ENCODE data around the gene ACOXL.
"Not testable (repeated sequence)": the region's sequence is repeated elsewhere in the genome, so short reads cannot be mapped to it uniquely, and the experiment has no call there.

The ACOXL gene
- 0 to 4.6 (median 0) reads per million in 17 experiments for total RNA-seq

GRCh38 chr2:110732422-110733413 lies at the start of gene ACOXL:
ACOXL (plus strand) TSS chr2:110732573; CDS start chr2:110768390, 35,817 bp downstream.
- peak in 1 of 4 experiments; percentile 8 for DNase-seq

- DNase-seq = no peak
These were observed 49.5 kb upstream of the ACOXL start for GRCh38 chr2:110682872-110683271.

- DNase-seq = not testable (repeated sequence)
These were observed 44.4 kb upstream of the ACOXL start for GRCh38 chr2:110687775-110688484.

DNA sequence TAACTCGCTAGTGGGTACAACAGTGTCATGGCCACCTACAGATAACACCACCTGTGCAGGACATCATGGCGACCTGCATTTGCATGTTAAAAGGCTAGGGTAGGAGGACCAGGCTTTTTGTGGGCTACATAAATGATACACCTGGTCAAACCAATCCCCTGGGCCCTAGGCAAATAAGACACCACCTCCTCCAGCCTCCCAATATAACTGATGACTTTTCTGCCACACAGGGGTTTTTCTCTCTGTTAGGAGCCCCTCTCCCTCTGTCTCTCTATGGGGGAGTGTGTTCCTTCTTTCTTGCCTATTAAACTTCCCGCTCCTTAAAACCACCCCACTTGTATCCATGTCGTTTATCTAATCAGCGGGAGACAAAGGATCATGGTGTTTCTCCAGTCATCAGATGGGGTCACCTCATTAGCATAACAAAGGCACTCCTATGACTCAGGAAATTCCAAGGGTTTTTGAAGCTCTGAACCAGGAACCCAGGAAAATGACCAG lies 43.7 kb upstream of the ACOXL start:
- DNase-seq = no peak

DNA sequence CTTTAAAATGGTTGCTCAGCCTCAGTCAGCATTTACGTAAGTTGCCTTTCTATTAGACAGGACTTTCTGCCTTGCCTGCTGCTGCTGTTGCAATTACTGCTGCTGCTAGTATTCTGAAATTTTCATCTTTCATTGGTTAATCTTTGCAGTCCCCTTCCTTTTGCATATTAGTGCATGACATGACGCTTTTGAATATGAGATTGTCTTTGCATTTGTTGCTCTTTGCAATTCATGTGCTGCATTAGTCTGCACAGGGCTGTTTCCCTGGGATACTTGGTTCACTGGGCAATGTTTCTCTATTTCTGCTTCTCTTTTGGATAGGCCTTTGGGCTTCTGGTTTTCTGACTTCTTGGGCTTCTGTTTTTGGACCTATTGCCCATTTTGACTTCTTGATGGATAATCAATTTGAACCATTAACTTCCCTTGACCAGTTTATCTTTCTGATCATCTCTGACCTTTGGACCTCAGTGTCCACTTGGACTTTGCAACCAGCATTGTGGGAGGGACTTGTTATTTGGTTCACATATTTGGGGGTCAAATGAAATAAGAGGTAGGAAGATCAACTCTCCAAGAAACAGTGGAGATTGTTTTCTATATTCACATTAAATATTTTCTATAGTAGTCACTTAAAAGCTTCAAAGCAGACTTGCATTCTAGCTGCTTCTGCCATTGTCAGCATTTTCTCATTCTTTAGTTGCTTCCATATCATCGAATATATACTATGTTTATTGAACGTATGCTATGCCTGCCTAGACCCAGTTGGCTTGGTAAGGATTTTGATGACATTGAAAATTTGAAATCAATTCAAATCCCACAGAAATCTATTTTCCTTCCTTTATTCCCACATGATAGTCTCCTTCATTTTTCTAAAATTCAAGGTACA lies 42.0 kb upstream of the ACOXL start:
- DNase-seq = no peak

DNA sequence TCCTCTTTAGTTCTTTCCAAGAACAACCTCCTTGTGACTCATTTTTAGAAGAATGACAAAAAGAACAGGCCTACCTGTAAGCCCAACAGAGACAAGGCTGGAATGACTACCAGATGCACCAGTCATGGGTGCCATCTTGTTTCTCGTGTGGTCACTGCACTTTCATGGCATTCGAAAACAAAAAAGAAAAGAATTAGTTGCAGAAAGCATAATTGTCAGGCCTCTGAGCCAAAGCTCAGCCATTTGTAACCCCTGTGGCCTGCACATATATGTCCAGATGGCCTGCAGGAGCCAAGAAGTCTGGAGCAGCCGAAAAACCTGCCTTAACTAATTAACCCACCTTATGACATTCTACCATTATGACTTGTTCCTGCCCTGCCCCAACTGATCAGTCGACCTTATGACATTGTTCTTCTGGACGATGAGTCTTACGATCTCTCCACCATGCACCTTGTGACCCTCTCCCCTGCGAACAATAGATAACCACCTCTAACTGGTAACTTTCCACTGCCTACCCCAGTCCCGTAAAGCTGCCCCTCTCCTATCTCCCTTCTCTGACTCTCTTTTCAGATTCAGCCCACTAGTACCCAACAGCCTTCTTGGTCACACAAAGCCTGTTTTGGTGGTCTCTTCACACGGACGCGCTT lies 40.6 kb upstream of the ACOXL start:
- no peak for DNase-seq

GRCh38 chr2:110695146-110695898 lies 37.1 kb upstream of the ACOXL start:
- not testable (repeated sequence) for DNase-seq

GRCh38 chr2:110698253-110698652 lies 34.1 kb upstream of the ACOXL start:
- DNase-seq = not testable (repeated sequence)

DNA sequence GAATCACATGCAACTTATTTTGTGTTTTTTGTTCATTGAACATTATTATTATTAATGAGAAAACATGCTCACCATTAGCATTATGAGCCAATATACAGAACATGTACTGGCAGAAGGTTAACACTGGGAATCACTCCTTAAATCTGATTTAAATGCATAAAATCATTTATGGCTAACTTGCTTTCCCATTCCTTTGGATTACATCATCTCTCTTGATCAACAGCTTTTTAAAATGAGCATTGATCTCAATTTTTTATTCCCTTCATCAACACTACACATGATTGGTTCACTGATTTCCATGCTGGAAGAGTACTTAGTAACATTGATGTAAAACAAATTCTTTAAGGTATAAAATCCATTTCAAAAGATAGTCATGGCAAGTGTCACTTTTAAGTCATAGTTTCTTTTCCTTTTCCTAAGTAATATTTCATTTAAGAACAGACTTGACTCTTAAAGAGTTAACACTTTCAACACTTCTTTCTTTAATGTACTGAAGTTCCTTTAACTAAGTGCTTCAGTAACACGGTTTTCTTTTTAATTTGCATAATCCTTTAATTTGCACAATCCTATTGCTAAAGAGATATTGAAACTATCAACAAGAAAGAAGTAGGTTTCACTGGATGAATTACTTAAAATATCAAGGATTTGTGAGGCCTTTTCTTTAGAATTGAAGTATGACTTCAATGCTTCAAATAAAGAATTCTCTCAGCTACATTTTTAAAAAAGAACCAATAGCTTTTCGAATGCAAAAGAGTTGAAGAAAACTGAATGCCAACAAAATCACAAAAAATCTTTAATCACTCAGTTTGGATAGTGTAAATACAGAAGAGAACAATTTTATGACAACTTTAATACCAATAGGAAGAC lies 29.6 kb upstream of the ACOXL start:
- peak in 2 of 4 experiments; percentile 17 to 43 for DNase-seq

GRCh38 chr2:110707386-110707965 lies 24.9 kb upstream of the ACOXL start:
- peak; percentile 11 to 37 (median 24) for DNase-seq

DNA sequence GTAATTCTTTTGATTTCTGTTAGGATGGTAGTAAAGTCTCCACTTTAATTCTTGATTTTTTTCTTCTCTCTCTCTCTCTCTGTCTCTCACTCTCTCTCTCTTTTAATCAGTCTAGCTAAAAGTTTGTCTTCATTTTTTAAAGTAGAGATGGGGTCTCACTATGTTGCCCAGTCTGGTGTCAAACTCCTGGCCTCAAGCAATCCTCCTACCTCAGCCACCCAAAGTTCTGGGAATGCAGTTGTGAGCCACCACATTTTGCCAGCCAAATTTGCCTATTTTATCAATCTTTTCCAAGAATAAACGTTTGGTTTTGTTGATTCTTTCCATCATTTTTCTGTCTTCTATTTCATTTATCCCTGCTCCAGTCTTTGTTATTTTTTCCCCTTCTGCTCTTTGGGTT lies 23.9 kb upstream of the ACOXL start:
- no peak for DNase-seq

DNA sequence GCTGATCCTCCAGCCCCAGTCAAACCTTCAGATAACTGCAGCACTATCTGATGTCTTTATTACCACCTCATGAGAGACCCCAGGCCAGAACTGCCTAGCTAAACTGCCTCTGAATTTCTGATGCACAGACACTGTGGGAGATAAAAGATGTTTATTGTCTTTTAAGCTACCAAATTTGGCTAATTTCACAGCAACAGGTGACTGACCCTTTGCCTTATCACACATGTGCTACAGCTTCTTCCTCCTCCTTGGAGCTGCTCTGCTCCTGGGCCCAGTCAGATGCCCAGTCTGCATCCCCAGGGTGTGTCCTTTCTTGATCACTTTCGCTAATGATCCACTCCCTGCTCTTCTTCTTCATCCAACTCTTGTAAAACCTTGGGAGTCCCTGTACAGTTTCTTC lies 19.6 kb upstream of the ACOXL start:
- no peak for DNase-seq

GRCh38 chr2:110713513-110714362 lies 18.6 kb upstream of the ACOXL start:
- no peak for DNase-seq

GRCh38 chr2:110714452-110715224 lies 17.7 kb upstream of the ACOXL start:
- DNase-seq = peak in 2 of 4 experiments; percentile 17 to 21

GRCh38 chr2:110716959-110717645 lies 15.3 kb upstream of the ACOXL start:
- DNase-seq = no peak

GRCh38 chr2:110717734-110718133 lies 14.6 kb upstream of the ACOXL start:
- peak in 2 of 4 experiments; percentile 27 to 29 for DNase-seq

DNA sequence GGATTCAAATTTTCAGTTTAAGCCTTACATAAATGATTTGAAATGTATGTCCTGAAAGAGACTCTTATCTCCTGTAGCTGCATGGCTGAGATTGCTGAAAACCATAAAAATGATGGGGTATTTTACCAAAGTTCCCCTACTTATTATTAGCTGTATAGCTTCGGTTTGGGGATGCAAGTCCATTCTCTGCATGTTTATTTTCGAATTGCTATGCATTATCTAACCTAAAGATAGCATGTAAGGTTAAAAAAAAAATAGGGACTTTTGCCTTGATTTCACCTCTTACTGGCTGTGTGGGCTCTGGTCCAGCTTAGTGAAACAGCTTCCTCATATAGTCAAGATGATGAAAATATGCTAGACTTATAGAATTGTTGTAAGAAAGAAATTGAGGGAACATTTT lies 14.0 kb upstream of the ACOXL start:
- no peak for DNase-seq

Data from suppressor macrophage (primary cell).